Measurements from ENCODE around the gene PPIC. TPM values are rescaled to one million over a fixed set of nuclear protein-coding genes. Genes with fewer than 3 reads are reported as not detected.

Gene PPIC
- total and polyA plus RNA-seq, 9 donors = 20.6 to 37.8 (median 24.3) TPM

GRCh38 chr5:123059455-123059854 is 22.9 kb upstream of the PPIC start:
- peaks cover 5% of the 10 kb centered on the region for H3K9me3 ChIP-seq (replicated peaks; ENCODE audit: control insufficient read depth, low read depth, low read length)
- DNase-seq = no peak
- no peaks in the 10 kb centered on the region for H3K27me3 ChIP-seq (ENCODE audit: control insufficient read depth, insufficient read depth, low read length)
- H3K4me1 ChIP-seq (ENCODE audit: control insufficient read depth, insufficient read depth, low read length) = no peaks in the 10 kb centered on the region
- H3K4me3 ChIP-seq (ENCODE audit: low read length) = no peak overlapping the region
- no peak overlapping the region for H3K27ac ChIP-seq (ENCODE audit: low read length)
- H3K36me3 ChIP-seq (ENCODE audit: control insufficient read depth, insufficient read depth, low read length) = no peaks in the 10 kb centered on the region

GRCh38 chr5:123051206-123051605 is 14.7 kb upstream of the PPIC start:
- DNase-seq = no peak
- Histone ChIP-seq H3K27me3 (ENCODE audit: control insufficient read depth, insufficient read depth, low read length) (peaks cover 3% of the 10 kb centered on the region), H3K27ac (ENCODE audit: low read length) (no peak overlapping the region), H3K4me1 (ENCODE audit: control insufficient read depth, insufficient read depth, low read length) (no peaks in the 10 kb centered on the region), H3K4me3 (ENCODE audit: low read length) (no peak overlapping the region), H3K36me3 (ENCODE audit: control insufficient read depth, insufficient read depth, low read length) (no peaks in the 10 kb centered on the region), H3K9me3 (replicated peaks; ENCODE audit: control insufficient read depth, low read depth, low read length) (peaks cover 2% of the 10 kb centered on the region)
- WGBS (ENCODE audit: insufficient coverage) = no CpG with 5 or more reads among the region's 2 CpGs

GRCh38 chr5:123047706-123048105 is 11.2 kb upstream of the PPIC start:
- no CpG with 5 or more reads among the region's 1 CpG for WGBS (ENCODE audit: insufficient coverage)
- no peaks in the 10 kb centered on the region for H3K9me3 ChIP-seq (replicated peaks; ENCODE audit: control insufficient read depth, low read depth, low read length)
- no peaks in the 10 kb centered on the region for H3K36me3 ChIP-seq (ENCODE audit: control insufficient read depth, insufficient read depth, low read length)
- H3K4me1 ChIP-seq (ENCODE audit: control insufficient read depth, insufficient read depth, low read length) = no peaks in the 10 kb centered on the region
- no peak for DNase-seq
- peaks cover 3% of the 10 kb centered on the region for H3K27me3 ChIP-seq (ENCODE audit: control insufficient read depth, insufficient read depth, low read length)
- no peak overlapping the region for H3K4me3 ChIP-seq (ENCODE audit: low read length)
- H3K27ac ChIP-seq (ENCODE audit: low read length) = no peak overlapping the region

- Histone ChIP-seq H3K27me3 (ENCODE audit: control insufficient read depth, insufficient read depth, low read length) (peaks cover 3% of the 10 kb centered on the region), H3K4me1 (ENCODE audit: control insufficient read depth, insufficient read depth, low read length) (no peaks in the 10 kb centered on the region), H3K9me3 (replicated peaks; ENCODE audit: control insufficient read depth, low read depth, low read length) (no peaks in the 10 kb centered on the region), H3K4me3 (ENCODE audit: low read length) (no peak overlapping the region), H3K27ac (ENCODE audit: low read length) (no peak overlapping the region), H3K36me3 (ENCODE audit: control insufficient read depth, insufficient read depth, low read length) (no peaks in the 10 kb centered on the region)
- DNase-seq = no peak
- WGBS (ENCODE audit: insufficient coverage) = 93% methylated on average over 3 of the region's 4 CpGs
Observed at GRCh38 chr5:123046222-123046621, 9.7 kb upstream of the PPIC start.

- 33% methylated on average over 2 of the region's 7 CpGs for WGBS (ENCODE audit: insufficient coverage)
Observed at GRCh38 chr5:123044926-123045617, 8.5 kb upstream of the PPIC start.

GRCh38 chr5:123039673-123040072 is 3.1 kb upstream of the PPIC start:
- DNase-seq = no peak
- Histone ChIP-seq H3K4me3 (ENCODE audit: low read length) (no peak overlapping the region), H3K36me3 (ENCODE audit: control insufficient read depth, insufficient read depth, low read length) (no peaks in the 10 kb centered on the region), H3K27me3 (ENCODE audit: control insufficient read depth, insufficient read depth, low read length) (peaks cover 17% of the 10 kb centered on the region), H3K9me3 (replicated peaks; ENCODE audit: control insufficient read depth, low read depth, low read length) (no peaks in the 10 kb centered on the region), H3K4me1 (ENCODE audit: control insufficient read depth, insufficient read depth, low read length) (peaks cover 10% of the 10 kb centered on the region), H3K27ac (ENCODE audit: low read length) (no peak overlapping the region)

More at GRCh38 chr5:123044926-123045617, 8.5 kb upstream of the PPIC start:
- no peaks in the 10 kb centered on the region for H3K9me3 ChIP-seq (replicated peaks; ENCODE audit: control insufficient read depth, low read depth, low read length)
- no peak overlapping the region for H3K27ac ChIP-seq (ENCODE audit: low read length)
- peaks cover 4% of the 10 kb centered on the region for H3K27me3 ChIP-seq (ENCODE audit: control insufficient read depth, insufficient read depth, low read length)
- no peak overlapping the region for H3K4me3 ChIP-seq (ENCODE audit: low read length)
- no peak for DNase-seq
- no peaks in the 10 kb centered on the region for H3K4me1 ChIP-seq (ENCODE audit: control insufficient read depth, insufficient read depth, low read length)
- H3K36me3 ChIP-seq (ENCODE audit: control insufficient read depth, insufficient read depth, low read length) = no peaks in the 10 kb centered on the region

GRCh38 chr5:123037104-123037418 is 536 bp upstream of the PPIC start:
- peaks cover 10% of the 10 kb centered on the region for H3K4me1 ChIP-seq (ENCODE audit: control insufficient read depth, insufficient read depth, low read length)
- H3K9me3 ChIP-seq (replicated peaks; ENCODE audit: control insufficient read depth, low read depth, low read length) = no peaks in the 10 kb centered on the region
- no peaks in the 10 kb centered on the region for H3K36me3 ChIP-seq (ENCODE audit: control insufficient read depth, insufficient read depth, low read length)
- peak overlapping the region; percentile 72 for H3K27ac ChIP-seq (ENCODE audit: low read length)
- no peak for DNase-seq
- whole genome bisulfite sequencing (ENCODE audit: insufficient coverage) = 0% methylated on average over 10 of the region's 11 CpGs
- H3K27me3 ChIP-seq (ENCODE audit: control insufficient read depth, insufficient read depth, low read length) = peaks cover 23% of the 10 kb centered on the region
- peak overlapping the region; percentile 74 for H3K4me3 ChIP-seq (ENCODE audit: low read length)

GRCh38 chr5:123035918-123036390 is 571 bp downstream of the PPIC start:
- peak overlapping the region; percentile 45 for H3K27ac ChIP-seq (ENCODE audit: low read length)
- no peaks in the 10 kb centered on the region for H3K9me3 ChIP-seq (replicated peaks; ENCODE audit: control insufficient read depth, low read depth, low read length)
- H3K4me1 ChIP-seq (ENCODE audit: control insufficient read depth, insufficient read depth, low read length) = peaks cover 10% of the 10 kb centered on the region
- peak; percentile 57 for DNase-seq
- peaks cover 23% of the 10 kb centered on the region for H3K27me3 ChIP-seq (ENCODE audit: control insufficient read depth, insufficient read depth, low read length)
- H3K36me3 ChIP-seq (ENCODE audit: control insufficient read depth, insufficient read depth, low read length) = no peaks in the 10 kb centered on the region
- WGBS (ENCODE audit: insufficient coverage) = 0% methylated on average over 35 of the region's 40 CpGs
- peak overlapping the region; percentile 74 for H3K4me3 ChIP-seq (ENCODE audit: low read length)

GRCh38 chr5:123035360-123035917 is 1.1 kb downstream of the PPIC start:
- Histone ChIP-seq H3K4me3 (ENCODE audit: low read length) (peak overlapping the region; percentile 74), H3K27me3 (ENCODE audit: control insufficient read depth, insufficient read depth, low read length) (peaks cover 23% of the 10 kb centered on the region), H3K4me1 (ENCODE audit: control insufficient read depth, insufficient read depth, low read length) (peaks cover 10% of the 10 kb centered on the region), H3K9me3 (replicated peaks; ENCODE audit: control insufficient read depth, low read depth, low read length) (no peaks in the 10 kb centered on the region), H3K27ac (ENCODE audit: low read length) (no peak overlapping the region), H3K36me3 (ENCODE audit: control insufficient read depth, insufficient read depth, low read length) (no peaks in the 10 kb centered on the region)
- under 1% methylated on average over 22 of the region's 27 CpGs for WGBS (ENCODE audit: insufficient coverage)
- DNase-seq = peak; percentile 43

GRCh38 chr5:123033157-123033671 is 3.3 kb downstream of the PPIC start:
- no peak for DNase-seq
- H3K36me3 ChIP-seq (ENCODE audit: control insufficient read depth, insufficient read depth, low read length) = peaks cover under 1% of the 10 kb centered on the region
- no peak overlapping the region for H3K27ac ChIP-seq (ENCODE audit: low read length)
- no peaks in the 10 kb centered on the region for H3K9me3 ChIP-seq (replicated peaks; ENCODE audit: control insufficient read depth, low read depth, low read length)
- peaks cover 10% of the 10 kb centered on the region for H3K4me1 ChIP-seq (ENCODE audit: control insufficient read depth, insufficient read depth, low read length)
- WGBS (ENCODE audit: insufficient coverage) = 85% methylated on average over 4 of the region's 6 CpGs
- peaks cover 19% of the 10 kb centered on the region for H3K27me3 ChIP-seq (ENCODE audit: control insufficient read depth, insufficient read depth, low read length)
- H3K4me3 ChIP-seq (ENCODE audit: low read length) = no peak overlapping the region

Data from muscle of leg (tissue), 11 donors.